GM12878 (cell line): ENCODE data around the gene CAPN10.

Experiments
- EZH2 ChIP-seq: IDR thresholded peaks from 2 replicates; pipeline ENCODE4 v1.6.1; 2012; ENCODE audit warnings: low read depth, mild to moderate bottlenecking, control low read depth, inconsistent platforms, low read length, borderline replicate concordance; ENCODE audit not compliant: control insufficient read depth
- POLR2AphosphoS5 ChIP-seq: IDR thresholded peaks from 2 replicates; pipeline ENCODE4 v1.6.1; 2011; ENCODE audit warnings: mild to moderate bottlenecking, low read length, inconsistent platforms
- RFX5 ChIP-seq: IDR thresholded peaks from 2 replicates; pipeline ENCODE4 v1.6.1; 2011; ENCODE audit warnings: low read depth, low read length, improper control_type of control experiment
- SMC3 ChIP-seq: IDR thresholded peaks from 2 replicates; pipeline ENCODE4 v1.6.1; 2011; ENCODE audit warnings: low read length, improper control_type of control experiment, borderline replicate concordance
- TF ChIP-seq, protein P1 (sequence below), 3 experiments: IDR thresholded peaks in 2 of 3; conservative IDR thresholded peaks in 1 of 3; 2 replicates each; pipeline ENCODE4 v1.5.1; 2011; ENCODE audit warnings: low read depth in 3 of 3, low read length in 3 of 3, mild to moderate bottlenecking in 3 of 3, control low read depth in 2 of 3, moderate library complexity in 2 of 3, inconsistent platforms in 1 of 3, mixed read lengths in 1 of 3; ENCODE audit not compliant: control insufficient read depth in 2 of 3, insufficient read depth in 1 of 3; ENCODE audit errors: extremely low read depth in 1 of 3
- TF ChIP-seq, protein P2 (sequence below): fragments of 450-650 bp; IDR thresholded peaks from 2 replicates; pipeline ENCODE4 v1.6.1; 2017; ENCODE audit warnings: borderline replicate concordance

DNA sequence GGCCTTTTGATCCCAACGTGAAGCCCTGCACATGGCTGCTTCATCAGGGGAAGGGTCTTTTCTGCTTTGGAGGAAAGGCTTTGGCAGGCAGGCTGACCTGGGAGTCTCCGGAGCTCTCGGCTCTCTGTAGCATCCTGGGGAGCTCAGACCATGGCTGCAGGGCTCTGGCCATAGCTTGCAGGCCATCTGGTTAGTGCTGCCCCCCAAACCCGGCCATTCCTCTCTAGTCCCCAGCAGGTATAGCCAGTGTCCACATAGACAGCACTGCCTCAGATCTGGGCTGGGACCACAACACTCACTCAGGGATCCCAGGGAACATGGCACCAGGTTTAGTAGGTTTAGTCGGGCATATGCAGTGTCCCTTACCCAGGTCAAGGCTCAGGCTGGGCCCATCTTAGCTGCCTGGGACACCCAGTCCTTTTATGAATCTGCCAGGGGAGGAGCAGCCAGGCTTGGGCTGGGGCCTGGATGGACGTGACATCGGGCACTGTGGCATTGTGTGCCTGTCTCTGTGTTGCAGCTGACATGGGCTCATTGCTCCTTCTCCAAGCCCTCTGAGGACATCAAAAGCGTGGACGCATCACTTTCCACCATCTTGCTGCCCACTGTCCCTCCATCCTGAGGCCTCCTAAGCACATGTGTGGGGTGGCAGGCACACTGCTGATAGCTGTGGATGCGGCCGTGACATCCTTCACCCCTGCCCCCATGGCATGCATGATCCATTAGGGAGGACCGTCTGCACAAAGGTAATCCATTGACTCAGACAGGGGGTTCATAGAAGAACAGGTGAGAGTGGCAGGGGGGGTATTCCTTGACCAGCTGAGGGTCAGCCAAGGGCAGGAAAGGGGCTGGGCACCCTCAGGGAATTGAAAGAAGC is 19.6 kb downstream of the CAPN10 start:
- TF ChIP-seq EZH2 (no peak), SMC3 (no peak), RFX5 (no peak), POLR2AphosphoS5 (no peak)
- TF ChIP-seq, protein P1, sequence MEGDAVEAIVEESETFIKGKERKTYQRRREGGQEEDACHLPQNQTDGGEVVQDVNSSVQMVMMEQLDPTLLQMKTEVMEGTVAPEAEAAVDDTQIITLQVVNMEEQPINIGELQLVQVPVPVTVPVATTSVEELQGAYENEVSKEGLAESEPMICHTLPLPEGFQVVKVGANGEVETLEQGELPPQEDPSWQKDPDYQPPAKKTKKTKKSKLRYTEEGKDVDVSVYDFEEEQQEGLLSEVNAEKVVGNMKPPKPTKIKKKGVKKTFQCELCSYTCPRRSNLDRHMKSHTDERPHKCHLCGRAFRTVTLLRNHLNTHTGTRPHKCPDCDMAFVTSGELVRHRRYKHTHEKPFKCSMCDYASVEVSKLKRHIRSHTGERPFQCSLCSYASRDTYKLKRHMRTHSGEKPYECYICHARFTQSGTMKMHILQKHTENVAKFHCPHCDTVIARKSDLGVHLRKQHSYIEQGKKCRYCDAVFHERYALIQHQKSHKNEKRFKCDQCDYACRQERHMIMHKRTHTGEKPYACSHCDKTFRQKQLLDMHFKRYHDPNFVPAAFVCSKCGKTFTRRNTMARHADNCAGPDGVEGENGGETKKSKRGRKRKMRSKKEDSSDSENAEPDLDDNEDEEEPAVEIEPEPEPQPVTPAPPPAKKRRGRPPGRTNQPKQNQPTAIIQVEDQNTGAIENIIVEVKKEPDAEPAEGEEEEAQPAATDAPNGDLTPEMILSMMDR (IDR thresholded peaks at IDR 0.05 in 2 of 3, conservative IDR thresholded peaks at IDR 0.05 in 1 of 3; ENCODE audit: control insufficient read depth in 2 of 3, extremely low read depth in 1 of 3, insufficient read depth in 1 of 3, low read depth in 3 of 3, low read length in 3 of 3), result no peak
- TF ChIP-seq, protein P2, sequence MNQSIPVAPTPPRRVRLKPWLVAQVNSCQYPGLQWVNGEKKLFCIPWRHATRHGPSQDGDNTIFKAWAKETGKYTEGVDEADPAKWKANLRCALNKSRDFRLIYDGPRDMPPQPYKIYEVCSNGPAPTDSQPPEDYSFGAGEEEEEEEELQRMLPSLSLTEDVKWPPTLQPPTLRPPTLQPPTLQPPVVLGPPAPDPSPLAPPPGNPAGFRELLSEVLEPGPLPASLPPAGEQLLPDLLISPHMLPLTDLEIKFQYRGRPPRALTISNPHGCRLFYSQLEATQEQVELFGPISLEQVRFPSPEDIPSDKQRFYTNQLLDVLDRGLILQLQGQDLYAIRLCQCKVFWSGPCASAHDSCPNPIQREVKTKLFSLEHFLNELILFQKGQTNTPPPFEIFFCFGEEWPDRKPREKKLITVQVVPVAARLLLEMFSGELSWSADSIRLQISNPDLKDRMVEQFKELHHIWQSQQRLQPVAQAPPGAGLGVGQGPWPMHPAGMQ, result no peak
